ENCODE results near the gene PTCRA.

The PTCRA gene

DNA sequence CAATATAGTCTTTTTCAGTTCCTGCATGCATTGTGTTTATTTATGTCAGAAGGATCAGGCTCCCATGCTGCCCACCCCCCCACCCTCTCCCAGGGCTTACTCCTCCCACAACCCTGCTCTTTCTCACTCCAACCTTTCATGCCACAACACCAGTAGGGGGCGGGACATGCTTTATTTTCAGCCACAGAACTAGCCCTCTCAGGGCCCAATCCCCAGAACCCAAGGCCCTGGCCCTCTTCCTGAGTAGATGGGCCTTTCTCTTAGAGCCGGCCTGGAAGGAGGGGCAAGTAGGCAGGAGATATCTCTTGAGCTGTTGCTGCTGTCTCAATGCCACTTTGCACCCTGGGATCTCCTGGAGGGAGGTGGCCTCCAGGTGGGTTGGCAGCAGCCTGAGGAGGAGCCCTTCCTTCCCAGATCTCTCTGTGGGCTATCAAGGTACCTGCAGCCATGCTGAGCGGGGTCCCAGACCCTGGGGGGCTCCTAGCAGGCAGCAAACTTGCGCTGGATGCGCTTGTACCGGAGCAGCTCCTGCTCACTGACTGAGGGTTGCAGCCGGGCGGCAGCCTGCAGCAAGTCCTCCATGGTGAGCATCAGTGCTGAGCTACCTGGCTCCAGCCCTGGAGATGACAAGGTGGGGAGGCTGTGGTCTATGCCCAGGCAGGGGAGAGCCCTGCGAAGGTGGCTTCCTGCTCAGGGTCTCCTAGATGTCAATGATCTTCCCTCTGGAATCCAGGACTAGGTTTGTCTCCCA lies 48.2 kb downstream of the PTCRA start:
- intact Hi-C loops (cut with DNase I): no loop called here
- DNase-seq: peak in 10 of 42 donors; percentile 14 to 57 (median 41)

DNA sequence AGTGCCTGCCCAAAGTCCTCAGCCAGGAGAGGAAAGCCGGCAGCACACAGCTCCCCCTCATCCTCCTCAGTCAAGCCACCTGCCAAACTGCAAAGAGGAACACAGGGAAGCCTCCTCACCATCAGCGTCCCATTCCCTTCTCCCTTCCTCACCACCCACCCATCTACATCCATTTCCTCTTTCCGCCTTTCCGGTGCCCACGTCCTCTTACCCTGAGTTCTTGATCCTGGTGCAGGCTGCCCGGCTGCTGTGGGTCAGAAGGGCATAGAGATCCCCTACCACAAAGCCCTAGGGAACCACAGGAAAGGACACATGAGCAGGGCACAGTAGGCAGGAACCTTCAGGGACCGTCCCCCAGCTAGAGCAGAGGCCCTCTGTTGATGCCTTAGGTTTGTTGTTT lies 50.7 kb downstream of the PTCRA start:
- intact Hi-C loops (cut with DNase I): no loop called here
- no peak for DNase-seq

DNA sequence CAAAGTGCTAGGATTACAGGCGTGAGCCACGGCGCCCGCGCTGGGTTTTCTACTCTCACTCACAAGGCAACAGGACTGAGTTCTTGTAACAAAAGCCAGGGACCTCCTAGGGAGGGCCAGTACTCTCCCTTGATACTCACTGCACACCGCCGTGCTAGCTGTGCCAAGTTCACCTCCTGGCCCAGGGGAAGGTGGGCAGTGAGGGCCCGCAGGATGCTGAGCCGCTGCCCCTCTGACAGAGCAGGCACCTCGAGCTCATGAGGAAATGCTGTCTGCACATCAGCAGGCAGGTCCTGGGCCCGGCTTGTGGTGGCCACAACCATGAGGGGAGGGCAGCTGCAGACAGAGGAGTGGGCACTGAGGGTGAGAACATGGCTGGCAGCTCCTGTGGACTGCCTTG lies 51.4 kb downstream of the PTCRA start:
- no peak for DNase-seq
- intact Hi-C loops (cut with DNase I): no loop called here

DNA sequence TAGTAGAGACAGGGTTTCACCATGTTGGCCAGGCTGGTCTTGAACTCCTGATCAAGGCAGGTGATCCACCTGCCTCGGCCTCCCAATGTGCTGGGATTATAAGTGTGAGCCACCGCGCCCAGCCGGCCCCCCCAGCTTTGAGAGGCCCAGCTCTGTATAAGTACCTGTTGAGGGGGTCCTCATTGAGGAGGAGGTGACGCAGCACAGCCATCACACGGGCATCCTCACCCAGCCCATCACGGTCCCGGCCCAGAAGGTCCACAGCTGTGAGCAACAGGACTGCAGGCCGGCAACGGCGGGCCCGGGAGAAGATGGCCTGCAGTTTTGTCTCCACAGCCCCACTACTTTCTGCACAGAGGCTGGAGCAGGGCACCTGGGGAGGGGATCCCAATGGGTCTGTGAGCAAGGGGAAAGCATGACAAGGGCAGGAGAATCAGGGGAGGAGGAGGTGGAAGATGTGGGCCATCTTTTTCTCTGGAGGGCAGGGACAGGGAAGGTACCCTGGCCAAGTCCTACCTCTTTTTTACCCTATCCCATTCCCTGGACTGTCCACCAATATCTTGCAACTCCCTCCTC lies 52.4 kb downstream of the PTCRA start:
- intact Hi-C loops (cut with DNase I): no loop called here
- DNase-seq: no peak

DNA sequence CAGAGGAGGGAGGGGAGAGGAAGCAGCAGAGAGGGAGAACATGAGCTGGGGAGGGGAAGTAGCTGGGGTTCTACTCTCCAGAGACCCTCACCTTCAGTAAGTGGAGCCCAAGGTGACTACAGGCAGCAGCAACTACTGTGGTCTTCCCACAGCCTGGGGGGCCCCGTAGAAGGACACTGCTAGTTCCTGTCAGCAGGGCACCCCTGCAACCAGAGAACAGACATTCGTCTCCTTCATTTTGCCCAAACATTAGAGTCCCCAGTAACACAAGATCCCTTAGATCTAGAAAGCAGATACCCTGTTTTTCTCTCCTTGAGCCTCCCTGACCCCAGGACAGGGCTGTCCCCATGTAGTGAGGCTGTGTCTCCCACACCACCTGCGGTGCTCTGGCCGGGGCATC lies 52.9 kb downstream of the PTCRA start:
- DNase-seq: no peak

DNA sequence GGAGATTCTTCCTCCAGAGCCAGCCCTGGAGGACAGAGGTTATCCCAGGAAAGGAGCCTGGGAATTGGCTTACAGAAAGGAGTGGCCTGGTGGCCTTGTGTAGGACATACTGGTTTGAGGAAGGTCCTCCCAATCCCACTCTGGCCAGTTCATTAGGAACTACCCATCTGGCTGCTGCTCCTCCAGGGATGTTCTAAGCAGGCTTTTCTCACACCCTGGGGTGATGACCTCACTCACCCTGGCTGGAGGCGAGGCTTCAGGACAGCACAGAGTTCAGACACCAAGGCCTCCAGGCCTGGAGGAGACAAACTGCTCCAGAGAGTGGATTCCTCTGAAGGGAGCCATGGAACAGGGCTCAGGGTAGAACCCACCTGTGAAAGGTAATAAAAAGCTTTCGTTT lies 53.6 kb downstream of the PTCRA start:
- DNase-seq: no peak
- intact Hi-C loops (cut with DNase I): no loop called here

More for the DNA sequence above, 52.9 kb downstream of the PTCRA start:
- intact Hi-C loops (cut with DNase I): no loop called here

DNA sequence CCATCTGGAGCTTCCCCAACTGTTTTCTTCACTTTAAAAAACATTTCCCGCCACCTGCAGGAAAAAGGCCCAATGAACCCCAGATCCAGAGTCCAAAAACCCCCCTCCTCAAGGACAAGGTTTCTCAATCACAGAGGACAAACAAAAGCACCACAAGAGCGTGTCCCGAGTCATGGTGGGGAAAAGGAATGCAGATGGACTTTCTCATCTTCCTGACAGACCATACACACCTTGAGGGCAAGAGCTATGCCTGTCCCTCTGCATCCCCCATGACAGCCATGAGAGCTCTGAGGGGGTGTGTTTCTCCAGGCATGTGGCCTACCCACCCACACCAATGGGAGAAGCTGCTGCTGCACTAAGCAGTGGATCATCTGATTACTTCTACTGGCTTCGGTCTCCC lies 54.1 kb downstream of the PTCRA start:
- intact Hi-C loops (cut with DNase I): no loop called here
- peak in 16 of 42 donors; percentile 25 to 66 (median 48) for DNase-seq

DNA sequence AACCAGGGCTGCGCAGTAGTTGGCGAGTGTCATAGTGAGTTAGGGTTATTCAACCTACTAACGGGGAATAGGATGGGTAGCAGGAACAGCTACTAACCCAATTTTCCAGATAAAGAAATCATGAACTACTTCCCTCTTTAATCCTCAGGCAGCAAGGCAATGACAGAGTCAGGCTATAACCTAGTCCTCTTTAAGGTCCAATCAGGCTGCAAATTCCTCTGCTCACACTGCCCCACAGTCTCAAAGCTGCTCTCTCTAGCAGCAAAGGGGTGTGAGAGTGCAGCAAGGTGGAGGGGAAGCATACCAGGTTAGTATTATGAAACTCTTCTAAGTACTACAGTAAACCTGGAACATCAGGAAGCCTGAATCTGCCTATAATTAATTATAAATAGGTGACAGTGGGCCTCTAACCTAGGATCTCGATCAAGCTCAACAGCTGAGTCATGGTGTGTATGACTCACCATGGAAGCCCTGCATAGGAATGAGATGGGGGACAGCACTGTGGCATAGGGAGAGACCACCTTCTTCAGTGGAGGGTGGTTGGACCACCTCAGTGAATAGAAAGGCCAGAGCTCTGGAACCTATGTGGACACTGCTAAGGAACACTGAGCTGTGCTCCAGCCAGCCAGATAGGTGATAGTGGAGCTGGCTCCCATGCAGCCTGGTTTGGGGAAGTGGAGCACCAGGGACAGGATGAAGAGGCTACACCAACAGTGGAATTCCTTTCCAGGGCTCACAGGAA lies 55.2 kb downstream of the PTCRA start:
- DNase-seq: peak in 13 of 42 donors; percentile 15 to 70 (median 41)
- intact Hi-C loops (cut with DNase I): no loop called here

DNA sequence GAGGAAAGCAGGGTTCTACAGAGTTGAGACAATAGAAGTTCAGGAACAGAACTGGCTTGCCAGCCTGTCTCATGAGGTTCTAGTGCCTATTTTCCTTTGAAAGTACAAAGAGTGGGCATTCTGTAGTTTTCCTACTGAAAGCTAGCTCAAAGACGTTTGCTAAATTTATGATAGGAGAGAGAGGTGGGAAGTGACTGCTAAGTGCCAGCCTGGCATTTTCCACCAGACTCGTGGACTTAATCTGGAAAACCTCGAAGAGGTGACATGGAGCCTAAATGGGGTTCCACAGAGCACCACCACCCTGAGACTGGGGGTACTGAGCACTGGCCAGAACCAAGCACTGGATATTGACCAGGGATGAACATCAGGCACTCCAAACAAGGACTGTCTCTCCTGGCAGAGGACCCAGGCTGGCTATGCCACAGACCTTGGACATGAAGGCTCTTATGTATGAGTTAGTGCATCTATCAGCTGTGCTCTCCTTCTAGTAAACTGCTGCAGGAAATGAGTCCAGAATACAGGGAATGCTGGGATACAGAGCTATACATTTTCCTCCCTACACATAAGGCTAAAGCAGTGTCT lies 56.0 kb downstream of the PTCRA start:
- peak in 2 of 42 donors; percentile 9 to 25 for DNase-seq
- intact Hi-C loops (cut with DNase I): no loop called here

DNA sequence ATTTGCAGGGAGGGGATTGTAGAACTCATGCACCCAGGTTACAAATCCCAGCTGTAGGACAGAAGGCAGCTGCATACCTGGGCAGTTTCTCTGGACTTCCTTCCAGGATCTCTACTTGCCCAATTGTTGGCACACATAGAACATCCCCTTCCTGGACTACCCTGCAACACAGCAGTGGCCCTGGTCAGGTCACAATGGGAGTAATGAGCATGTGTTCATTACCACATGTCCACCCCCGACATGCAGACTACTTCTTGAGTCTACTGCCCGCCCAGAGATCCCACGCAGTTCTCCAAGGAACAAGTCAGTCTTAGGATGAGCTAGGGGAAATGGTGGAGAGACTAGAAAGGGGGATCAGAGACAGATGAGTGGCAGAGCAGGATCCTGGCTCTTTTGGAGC lies 58.1 kb downstream of the PTCRA start:
- intact Hi-C loops (cut with DNase I): no loop called here

DNA sequence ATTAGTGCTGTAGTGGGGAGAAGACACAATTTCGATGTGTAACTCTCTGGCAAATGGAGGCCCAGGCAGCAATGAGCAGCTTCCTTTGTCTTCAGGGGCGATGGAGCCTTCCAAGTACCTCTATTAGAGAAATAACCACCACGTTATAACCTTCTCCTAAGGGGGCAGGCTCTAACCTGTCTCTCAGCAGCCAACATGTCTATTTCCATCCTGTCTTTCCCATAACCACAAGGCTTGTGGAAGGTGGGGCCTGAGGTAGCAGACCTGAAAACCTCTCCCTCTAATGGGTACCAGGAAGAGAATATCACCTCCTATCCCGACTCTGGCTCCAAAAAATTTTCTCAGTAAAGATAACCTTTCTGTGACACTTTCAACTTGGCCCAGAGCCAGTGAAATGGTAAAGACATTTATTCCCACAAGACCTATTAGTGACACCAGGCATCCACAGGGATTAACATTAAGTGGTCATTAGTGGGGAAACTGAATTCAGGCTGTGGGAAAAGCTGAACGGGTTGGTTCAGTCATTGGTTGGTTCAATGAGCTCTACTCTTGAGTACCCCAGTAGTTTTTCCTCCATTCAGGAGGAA lies 59.2 kb downstream of the PTCRA start:
- no peak for DNase-seq
- intact Hi-C loops (cut with DNase I): no loop called here

More for the DNA sequence above, 58.1 kb downstream of the PTCRA start:
- no peak for DNase-seq

Data from head of caudate nucleus (tissue), 42 donors.